ENCODE measurements around the gene KLHL14. TPM values are rescaled to one million over a fixed set of nuclear protein-coding genes. Genes with fewer than 3 reads are reported as not detected.
"Not testable (repeated sequence)": the region's sequence is repeated elsewhere in the genome, so short reads cannot be mapped to it uniquely, and the experiment has no call there.

Gene KLHL14, protein sequence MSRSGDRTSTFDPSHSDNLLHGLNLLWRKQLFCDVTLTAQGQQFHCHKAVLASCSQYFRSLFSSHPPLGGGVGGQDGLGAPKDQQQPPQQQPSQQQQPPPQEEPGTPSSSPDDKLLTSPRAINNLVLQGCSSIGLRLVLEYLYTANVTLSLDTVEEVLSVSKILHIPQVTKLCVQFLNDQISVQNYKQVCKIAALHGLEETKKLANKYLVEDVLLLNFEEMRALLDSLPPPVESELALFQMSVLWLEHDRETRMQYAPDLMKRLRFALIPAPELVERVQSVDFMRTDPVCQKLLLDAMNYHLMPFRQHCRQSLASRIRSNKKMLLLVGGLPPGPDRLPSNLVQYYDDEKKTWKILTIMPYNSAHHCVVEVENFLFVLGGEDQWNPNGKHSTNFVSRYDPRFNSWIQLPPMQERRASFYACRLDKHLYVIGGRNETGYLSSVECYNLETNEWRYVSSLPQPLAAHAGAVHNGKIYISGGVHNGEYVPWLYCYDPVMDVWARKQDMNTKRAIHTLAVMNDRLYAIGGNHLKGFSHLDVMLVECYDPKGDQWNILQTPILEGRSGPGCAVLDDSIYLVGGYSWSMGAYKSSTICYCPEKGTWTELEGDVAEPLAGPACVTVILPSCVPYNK
- 0.08 TPM for polyA plus RNA-seq (ENCODE audit: insufficient read length)

DNA sequence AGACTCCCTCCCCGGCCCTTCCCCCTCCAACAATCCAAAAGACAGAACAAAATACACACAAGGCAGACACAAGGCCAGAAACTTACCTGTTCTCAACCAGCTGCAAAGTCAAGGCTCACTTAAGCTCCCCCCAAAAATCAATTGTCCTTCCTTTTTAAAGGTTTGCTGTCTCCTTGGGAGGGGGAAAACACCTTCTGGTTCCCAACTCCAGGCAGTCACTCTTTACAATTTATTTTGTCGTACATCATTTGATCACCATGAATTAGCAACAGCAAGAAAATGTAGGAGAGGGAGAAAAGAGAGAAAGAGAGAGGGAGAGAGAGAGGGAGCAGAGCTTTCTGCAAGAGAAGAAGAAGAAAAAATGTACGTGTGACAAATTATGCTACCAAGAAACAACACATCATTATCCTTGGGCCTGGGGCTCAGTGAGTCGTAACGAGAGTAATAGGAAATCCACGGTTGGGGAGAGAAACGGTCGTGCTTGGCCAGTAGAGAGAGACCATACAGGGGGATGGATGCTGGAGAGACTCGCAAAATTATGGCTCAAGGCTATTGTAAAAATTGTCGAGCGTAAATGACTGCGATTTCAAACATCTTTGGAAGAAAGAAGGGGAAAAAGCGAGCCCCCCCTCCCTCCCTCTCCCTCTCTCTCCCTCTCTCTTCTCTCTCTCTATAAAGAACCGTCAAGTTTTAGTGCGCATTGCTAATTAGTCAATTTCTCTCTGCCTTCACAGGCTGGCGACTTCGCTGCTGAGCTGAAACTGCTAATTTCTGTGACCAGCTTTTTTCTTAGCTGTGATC lies at the start of gene KLHL14:
KLHL14 (minus strand) TSS at position 443 of the 801 bp plus-strand sequence. CDS start 2,432 bp downstream, outside the sequence.
- no peak for DNase-seq (ENCODE audit: low read depth)

DNA sequence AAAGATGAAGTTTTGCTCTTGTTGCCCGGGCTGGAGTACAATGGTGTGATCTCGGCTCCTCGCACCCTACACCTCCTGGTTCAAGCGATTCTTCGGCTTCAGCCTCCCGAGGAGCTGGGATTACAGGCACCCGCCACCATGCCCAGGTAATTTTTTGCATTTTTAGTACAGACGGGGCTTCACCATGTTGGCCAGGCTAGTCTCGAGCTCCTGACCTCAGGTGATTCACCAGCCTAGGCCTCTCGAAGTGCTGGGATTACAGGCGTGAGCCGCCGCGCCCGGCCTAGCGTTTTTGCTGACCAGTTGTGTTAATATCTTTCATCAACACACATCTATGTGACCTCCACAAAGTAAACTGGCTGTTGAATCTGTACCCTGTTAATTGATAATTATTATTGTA lies 49.4 kb upstream of the KLHL14 start:
- no peak for DNase-seq (ENCODE audit: low read depth)

DNA sequence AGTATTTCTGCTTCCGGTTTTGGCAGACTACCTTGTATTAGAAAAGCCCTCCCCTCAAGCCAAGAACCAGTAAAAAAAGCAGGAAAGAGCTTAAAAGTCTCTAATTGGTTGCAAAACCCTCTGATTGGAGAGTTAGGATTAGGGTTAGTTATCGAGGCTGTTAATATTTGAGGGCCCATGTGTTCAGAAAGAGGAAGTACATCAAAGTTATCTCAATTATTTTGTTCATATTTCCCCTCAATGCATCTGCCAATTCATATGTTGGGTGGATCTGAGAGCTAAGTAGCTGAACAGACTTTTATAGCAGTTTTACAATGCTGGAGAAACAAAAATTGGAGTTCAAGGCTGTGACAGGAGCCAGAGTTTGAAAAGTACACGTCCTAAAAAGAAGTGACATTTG lies 43.1 kb upstream of the KLHL14 start:
- DNase-seq (ENCODE audit: low read depth): no peak

DNA sequence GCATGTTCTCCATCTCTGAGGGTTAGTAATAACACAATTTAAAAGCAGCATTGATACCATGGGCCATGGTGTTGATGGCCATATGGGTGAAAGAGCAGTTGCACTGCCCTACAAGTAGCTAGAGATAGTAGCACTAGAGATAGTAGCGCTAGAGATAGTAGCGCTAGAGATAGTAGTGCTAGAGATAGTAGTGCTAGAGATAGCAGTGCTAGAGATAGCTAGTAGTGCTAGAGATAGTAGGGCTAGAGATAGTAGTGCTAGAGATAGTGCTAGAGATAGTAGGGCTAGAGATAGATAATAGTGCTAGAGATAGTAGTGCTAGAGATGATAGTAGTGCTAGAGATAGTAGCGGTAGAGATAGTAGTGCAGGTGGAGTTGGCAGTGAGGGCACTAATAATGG lies 39.5 kb upstream of the KLHL14 start:
- DNase-seq (ENCODE audit: low read depth): no peak

DNA sequence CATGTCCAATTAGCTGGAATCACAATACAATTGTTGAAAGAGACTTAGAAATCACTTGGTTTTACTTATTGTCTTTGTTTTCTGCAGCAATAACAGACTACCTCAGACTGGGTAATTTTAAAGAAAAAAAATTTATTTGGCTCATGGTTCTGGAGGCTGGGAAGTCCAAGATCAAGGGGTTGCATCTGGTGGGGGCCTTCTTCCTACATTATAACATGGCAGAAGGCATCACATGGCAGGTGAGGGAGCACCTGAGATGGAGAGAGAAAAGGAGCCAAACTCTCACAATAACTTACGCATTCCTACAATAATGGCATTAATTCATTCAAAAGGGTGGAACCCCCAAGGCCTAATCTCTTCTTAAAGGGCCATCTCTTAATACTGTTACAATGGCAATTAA lies 37.5 kb upstream of the KLHL14 start:
- no peak for DNase-seq (ENCODE audit: low read depth)

DNA sequence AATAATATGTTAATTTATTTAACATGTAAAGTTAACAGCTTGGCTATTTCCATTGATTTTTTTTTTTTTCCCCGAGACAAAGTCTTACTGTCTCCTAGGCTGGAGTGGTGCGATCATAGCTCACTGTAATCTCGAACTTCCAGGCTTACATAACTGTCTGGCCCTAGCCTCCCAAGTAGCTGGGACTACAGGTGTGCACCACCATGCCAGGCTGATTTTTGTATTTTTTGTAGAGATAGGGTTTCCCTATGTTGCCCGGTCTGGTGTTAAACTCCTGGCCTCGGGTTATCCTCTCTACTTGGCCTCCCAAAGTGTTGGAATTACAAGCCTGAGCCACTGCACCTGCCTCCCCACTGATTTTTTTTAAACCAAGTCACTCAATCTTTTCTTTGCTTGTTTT lies 32.5 kb upstream of the KLHL14 start:
- DNase-seq (ENCODE audit: low read depth): no peak

DNA sequence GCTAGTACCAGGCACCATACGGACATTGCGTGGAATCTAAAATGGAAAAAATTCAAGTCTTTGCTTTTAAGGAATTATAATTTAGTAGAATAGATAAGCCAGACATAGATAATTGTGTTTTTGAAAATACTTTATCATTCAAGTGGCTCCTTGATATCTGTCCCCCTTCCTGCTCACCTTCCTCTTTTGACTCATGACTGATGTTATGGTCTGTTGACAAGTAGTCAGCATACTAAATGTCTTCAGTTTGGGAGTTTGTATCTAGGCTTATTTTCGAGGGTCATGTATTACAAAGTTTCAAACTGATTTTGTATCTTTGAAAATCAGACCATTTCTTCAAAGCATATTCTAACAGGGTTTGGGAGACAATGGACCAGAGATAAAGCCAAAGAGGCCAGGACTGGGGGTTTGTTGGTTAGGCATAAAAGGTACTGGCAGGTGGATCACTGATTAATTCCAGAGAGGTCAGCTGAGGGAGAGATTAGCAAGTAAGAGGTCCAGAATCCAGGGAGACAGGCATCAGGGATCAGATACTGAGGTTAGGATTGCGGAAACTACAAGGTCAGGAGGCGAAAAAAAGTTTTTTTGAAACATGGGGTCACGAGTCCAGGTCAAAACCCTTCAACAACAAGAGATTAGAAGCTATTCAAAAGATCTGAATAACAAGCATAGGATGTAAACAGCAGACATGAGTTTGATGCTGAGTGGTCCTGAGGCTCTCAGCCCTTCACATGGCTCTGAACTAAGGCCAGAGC lies 31.5 kb upstream of the KLHL14 start:
- no peak for DNase-seq (ENCODE audit: low read depth)

DNA sequence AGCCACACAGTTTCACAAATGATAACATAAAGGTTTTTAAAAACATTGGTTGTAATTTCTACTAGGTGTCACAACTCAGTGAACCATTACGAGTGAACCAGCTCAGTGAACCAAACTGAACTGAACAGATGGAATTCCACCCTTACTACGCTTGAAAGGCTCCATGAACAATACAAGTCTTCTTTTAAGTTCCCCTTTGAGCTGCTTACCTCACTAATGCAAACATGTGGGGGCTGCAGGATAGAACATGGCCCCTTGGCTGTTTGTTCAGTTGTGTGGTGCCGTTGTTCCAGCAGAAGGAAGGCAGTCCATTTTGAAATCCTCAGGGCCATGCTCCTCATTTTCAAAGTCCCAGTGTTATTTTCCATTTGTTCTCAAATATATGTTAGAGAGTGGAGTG lies 30.7 kb upstream of the KLHL14 start:
- DNase-seq (ENCODE audit: low read depth): no peak

DNA sequence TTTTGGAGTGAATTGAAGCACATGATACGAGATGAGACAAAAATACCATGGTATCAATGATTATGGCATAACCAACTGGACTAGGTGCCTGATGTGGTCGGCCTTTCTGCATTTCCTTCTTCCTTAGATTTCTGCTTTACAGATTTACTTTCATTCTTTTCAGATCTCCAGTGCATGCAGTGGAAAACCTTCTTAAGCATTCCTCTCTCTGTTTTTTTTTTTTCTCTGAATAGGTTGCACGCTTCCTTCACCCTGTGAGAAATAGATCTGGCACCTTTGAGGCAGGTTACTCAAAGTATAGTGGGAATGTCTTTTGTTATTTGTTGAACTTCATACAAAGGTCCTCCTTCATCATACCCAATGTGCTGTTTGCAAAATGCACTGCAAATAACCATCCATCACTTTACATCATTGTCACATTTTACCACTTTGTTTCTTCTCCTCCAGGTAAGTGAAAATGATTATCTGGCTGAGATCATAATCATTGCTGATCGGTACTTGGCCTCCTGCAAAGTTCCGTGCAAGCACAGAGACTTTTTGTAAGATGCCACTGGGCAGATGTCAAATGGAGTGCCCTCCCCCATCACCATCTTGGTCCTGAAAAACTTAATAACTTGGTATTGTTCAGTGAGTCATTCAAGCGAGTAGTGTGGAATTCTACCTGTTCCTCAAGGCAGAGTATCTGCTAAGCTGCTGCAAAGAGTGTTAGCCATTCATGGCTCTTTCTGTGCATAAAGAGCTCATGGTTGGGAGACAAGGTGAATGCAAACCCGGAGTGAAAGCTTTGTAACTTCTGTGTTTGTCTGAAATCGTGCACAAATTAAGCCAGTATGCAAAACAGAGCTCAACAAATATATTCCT lies 30.0 kb upstream of the KLHL14 start:
- DNase-seq (ENCODE audit: low read depth): no peak

DNA sequence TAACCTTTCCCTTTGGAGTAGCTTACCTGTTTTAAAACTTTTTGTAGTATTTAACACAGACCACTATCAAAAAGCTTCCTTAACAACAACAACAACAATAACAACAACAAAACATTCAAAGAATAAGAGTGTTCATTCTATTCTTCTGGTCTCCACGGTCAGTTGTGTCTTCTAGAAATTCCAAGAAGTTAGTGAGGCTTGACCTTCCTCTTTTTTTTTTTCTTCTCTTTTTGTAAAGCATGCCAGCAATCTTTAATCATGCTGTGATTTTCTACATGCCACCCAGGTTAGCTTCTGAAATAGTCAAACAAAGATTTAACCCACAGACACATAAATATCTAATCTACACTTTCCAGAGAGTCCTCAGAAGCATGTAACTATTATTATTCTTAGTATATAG lies 28.4 kb upstream of the KLHL14 start:
- DNase-seq (ENCODE audit: low read depth): no peak

DNA sequence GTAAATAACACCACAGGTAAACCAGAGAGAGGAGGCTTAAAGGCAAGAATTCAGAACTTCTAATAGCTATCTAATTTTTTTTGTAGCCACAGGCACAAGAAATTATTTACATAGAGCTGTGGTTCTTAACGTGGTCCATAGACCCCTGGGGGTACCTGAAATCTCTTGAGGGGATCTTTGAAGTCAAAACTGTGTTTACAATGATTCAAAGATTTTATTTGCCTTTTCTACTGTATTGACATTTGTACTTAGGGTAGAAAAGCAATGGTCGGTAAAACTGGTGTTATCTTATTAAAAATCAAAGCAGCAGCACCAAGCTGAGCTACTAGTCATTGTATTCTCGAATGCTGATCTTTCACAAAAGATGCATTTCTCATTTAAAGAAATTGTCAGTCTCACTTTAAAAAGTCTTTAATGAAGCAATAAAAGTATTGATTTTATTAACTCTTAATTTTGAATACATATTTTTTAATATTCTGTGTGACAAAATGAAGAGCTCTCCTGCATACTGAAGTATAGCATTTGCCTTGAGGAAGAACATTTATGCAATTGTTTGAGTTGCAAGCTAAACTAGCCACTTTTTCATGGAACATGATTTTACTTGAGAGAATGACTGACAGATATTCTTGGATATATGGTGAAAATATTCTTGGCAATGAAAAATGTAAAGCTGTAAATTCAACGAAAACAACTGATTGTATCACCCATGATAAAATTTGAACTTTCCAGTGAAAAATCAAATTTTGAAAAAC lies 25.6 kb upstream of the KLHL14 start:
- no peak for DNase-seq (ENCODE audit: low read depth)

DNA sequence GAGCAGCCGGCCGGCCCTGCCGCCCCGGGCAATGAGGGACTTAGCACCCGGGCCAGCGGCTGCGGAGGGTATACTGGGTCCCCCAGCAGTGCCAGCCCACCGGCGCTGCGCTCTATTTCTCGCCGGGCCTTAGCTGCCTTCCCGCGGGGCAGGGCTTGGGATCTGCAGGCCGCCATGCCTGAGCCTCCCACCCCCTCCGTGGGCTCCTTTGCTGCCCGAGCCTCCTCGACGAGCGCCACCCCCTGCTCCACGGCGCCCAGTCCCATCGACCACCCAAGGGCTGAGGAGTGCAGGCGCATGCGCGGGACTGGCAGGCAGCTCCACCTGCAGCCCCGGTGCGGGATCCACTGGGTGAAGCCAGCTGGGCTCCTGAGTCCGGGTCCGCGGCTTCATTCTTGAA lies 21.8 kb upstream of the KLHL14 start:
- DNase-seq (ENCODE audit: low read depth): not testable (repeated sequence)

DNA sequence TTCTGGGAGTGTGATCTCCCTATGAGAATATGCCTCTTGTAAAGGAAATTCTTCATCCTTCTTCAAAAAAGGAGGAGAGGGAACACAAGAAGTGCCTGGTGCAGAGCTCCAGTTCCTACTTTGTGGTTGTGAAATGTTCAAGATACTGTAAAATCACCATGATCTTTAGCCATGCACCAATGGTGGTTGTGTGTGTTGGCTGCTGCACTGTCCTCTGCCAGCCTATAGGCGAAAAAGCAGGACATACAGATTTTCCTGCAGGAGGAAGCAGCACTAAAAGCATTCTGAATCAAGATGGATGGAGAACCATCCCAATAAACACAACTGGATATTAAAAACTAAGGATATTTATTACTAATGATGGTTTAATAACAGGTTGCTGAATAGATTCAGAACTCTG lies 6.2 kb upstream of the KLHL14 start:
- no peak for DNase-seq (ENCODE audit: low read depth)

DNA sequence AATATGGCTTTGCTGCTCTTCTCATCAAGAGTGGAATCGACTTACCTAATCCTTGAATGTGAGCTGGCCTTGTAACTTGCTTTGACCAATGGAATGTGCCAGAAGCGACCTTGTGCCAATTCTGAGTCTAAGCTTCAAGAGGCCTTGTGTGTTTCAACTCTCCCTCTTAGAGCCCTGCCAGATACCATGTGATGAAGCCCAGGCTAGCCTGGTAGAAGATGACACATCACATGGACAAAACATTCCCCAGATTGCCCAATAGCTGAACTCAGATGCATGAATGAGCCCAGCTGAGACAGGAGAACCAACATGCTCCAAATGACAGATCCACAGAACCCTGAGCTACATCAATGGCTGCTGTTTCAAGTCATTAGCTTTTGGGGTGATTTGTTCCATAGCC lies 4.2 kb upstream of the KLHL14 start:
- no peak for DNase-seq (ENCODE audit: low read depth)

DNA sequence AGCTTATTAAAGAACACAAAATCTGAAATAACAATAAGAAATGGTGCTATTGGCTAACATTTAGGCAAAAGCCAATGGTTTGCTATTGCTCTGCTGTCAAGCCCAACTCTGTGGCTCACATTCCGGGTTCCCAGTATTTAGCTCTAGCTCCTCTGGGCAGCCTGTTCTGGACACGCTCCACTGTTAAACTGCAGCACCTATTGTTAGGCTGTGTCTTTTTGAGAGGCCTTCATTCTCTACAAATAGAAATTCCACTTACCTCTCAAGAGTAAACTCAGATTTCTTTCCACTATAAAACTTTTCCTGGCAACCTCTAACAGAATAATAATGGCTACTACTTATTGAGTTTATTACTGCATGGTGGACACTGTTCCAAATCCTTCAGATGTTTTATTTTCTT lies 3.7 kb upstream of the KLHL14 start:
- no peak for DNase-seq (ENCODE audit: low read depth)

DNA sequence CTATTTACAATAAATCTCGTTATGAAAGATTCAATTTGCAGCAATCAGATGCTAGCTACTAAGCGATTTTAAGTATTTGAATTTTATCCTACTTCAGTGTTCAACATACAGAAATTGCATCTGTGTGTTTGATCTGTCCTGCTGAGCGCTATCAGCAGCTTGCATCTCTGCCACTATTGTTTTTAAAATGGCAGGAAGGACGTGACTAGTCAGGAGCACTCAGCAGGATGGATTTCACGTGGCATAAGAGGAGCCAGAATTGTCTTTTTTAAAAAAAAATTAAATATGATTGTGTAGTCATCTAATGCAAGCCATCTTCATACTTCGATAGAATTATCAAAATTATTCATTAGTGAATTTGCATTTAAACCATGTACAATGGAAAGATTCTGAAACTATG lies 2.8 kb upstream of the KLHL14 start:
- no peak for DNase-seq (ENCODE audit: low read depth)

DNA sequence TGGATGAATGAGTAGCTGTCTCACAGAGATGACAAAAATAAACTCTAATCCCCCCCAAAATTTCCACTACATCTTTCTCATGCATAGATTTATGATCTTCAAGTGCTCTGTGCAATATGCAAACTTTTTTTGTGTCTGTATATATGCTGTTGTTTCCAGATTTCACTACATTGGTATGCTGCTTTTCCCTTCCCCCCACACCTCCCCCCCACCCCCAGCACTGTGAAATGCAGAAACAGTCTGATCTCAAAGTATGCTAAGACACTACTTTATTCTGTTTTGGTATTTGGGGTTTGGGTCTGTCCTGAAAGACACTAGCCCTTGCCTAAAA lies 524 bp upstream of the KLHL14 start:
- DNase-seq (ENCODE audit: low read depth): no peak

DNA sequence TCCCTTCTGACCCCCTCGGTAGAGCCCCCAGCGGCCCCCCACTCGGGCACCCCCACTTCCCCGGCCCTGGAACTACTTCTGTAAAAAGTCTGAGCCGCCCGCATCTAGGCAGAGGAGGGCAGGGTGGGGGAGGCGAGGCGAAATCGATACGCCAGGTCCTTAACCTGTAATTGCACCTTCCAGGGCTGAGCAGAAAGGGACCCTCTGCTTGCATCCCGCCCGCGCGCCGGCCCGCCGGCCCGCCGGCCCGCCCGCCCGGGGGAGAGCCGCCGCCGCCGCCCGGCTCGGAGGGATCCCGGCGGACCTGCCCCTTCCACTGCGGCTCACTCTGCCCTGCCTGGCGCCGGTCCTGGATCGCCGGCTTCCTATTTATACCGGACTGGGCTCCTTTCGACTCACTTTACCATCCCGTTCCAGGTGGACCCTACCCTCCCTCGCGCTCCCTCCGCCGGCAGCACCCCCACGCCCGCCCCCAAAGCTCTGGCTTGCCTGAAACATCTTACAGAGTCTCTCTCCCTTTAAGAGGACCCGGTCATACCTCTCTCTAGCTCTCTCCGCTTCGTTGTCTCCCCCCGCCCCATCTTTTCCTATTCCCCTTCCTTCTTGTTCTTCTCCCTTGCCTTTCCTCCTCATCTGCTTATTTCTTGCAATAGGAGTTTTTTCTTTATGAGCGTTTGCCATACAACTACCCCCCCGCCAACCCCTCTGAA lies 797 bp downstream of the KLHL14 start:
- DNase-seq (ENCODE audit: low read depth): no peak

DNA sequence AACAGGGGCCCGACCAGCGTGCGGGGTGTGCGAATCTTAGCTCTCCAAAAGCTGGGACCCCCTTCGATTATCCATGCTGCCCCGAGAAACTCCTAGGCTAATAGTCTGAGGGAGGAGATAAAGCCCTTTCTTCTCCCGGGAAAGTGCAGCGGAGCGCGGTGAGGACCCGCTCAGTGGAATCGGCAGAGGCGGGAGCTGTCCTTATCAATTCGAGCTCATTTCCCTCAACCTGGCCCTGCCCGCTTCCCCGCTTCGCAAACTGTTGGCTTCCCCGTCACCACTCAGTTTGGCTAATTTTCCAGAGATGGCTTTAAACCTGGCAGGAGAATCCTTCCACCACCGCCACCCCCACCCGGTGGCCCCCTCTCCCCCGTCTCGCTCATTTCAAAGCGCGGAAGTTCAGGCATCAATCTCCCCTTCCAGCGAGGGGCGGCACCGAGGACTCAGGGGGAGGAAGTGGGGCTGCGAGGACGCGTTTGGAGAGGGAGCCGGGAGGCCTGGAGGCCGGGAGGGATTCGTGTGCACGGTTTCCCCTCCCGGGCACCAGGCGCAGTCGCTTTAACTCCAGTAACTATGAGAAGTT lies 1.6 kb downstream of the KLHL14 start:
- DNase-seq (ENCODE audit: low read depth): no peak

All from forelimb muscle (tissue), 1 donor.